B cell (primary cell): ENCODE measurements around the gene RANBP9. TPM values are rescaled to one million over a fixed set of nuclear protein-coding genes. Genes with fewer than 3 reads are reported as not detected.

Experiments
- ATAC-seq: fragments of 200-7000 bp; cut with Tn5 transposase; one replicate; pipeline ENCODE4 v1.10.0; 2021; ENCODE audit warnings: low read depth, mild to moderate bottlenecking, moderate number of reproducible peaks, moderate library complexity
- CTCF ChIA-PET: fragments of 350-600 bp; sonication (Branson Sonifier 250); formaldehyde crosslinking; loops from one replicate; lab custom pipeline; 2021; ENCODE audit warnings: antibody characterized with exemption, inconsistent platforms; lab: Charles Lee
- POLR2A ChIA-PET: fragments of 350-600 bp; sonication (Branson Sonifier 250); formaldehyde crosslinking; loops from one replicate; lab custom pipeline; 2021; ENCODE audit warnings: antibody characterized with exemption; lab: Charles Lee
- DNase-seq: peaks from one replicate; pipeline ENCODE4 v3.0.0; 2013
- H2AFZ ChIP-seq: 2 replicates; pipeline ENCODE4 v1.6.1; 2012; ENCODE audit warnings: mild to moderate bottlenecking, low read depth, low read length; ENCODE audit not compliant: insufficient read depth, poor library complexity, severe bottlenecking
- H3K27ac ChIP-seq, 2 donors: 1 replicate in 1 of 2; 2 replicates in 1 of 2; pipeline ENCODE4 v1.5.1; 2012 to 2013; ENCODE audit warnings: low read length in 2 of 2, mild to moderate bottlenecking in 2 of 2, moderate library complexity in 1 of 2
- H3K27me3 ChIP-seq, 4 experiments: fragments of 200-600 bp in 1 of 4; sonication (generic) in 1 of 4; replicated peaks in 1 of 4; 1 replicate in 2 of 4; 2 replicates in 2 of 4; pipeline versions ENCODE4 v1.6.1 to v1.7.0; 2013 to 2016; ENCODE audit warnings: low read length in 3 of 4, mild to moderate bottlenecking in 2 of 4, mixed read lengths in 1 of 4, moderate library complexity in 1 of 4; ENCODE audit not compliant: insufficient read depth in 4 of 4, control insufficient read depth in 3 of 4; ENCODE audit errors: control extremely low read depth in 1 of 4
- H3K36me3 ChIP-seq, 2 experiments: replicated peaks in 1 of 2; 1 replicate in 1 of 2; 2 replicates in 1 of 2; pipeline versions ENCODE4 v1.6.1 to v1.7.1; 2013; ENCODE audit warnings: low read length in 1 of 2; ENCODE audit not compliant: insufficient read depth in 2 of 2, control insufficient read depth in 1 of 2; ENCODE audit errors: control extremely low read depth in 1 of 2, extremely low read depth in 1 of 2
- H3K4me1 ChIP-seq, 2 donors: fragments of 200-600 bp in 1 of 2; sonication (generic) in 1 of 2; 1 replicate in 1 of 2; 2 replicates in 1 of 2; pipeline versions ENCODE4 v1.5.1 to v1.6.1; 2013 to 2017; ENCODE audit warnings: low read length in 2 of 2; ENCODE audit not compliant: control insufficient read depth in 2 of 2, insufficient read depth in 2 of 2
- H3K4me2 ChIP-seq: replicated peaks from 2 replicates; pipeline ENCODE3; 2012; ENCODE audit warnings: mild to moderate bottlenecking, low read depth, low read length; ENCODE audit not compliant: poor library complexity, severe bottlenecking
- H3K4me3 ChIP-seq, 5 experiments: fragments of 200-600 bp in 1 of 5; sonication (generic) in 1 of 5; 1 replicate in 3 of 5; 2 replicates in 2 of 5; pipeline versions ENCODE4 v1.5.1 to v1.7.0; 2011 to 2016; ENCODE audit warnings: low read length in 4 of 5, mild to moderate bottlenecking in 4 of 5, low read depth in 2 of 5, control low read depth in 1 of 5, moderate library complexity in 1 of 5; ENCODE audit not compliant: insufficient read depth in 1 of 5; ENCODE audit errors: control extremely low read depth in 1 of 5, extremely low read depth in 1 of 5
- H3K79me2 ChIP-seq: fragments of 200-600 bp; sonication (generic); one replicate; pipeline ENCODE4 v1.6.0; 2016; ENCODE audit warnings: low read length; ENCODE audit not compliant: control insufficient read depth, insufficient read depth
- H3K9ac ChIP-seq: fragments of 200-600 bp; sonication (generic); 2 replicates; pipeline ENCODE4 v1.6.1; 2017; ENCODE audit warnings: mild to moderate bottlenecking, low read length, moderate library complexity
- H3K9me3 ChIP-seq, 3 donors: one replicate each; pipeline versions ENCODE4 v1.6.1 to v1.7.1; 2013; ENCODE audit warnings: low read length in 2 of 3; ENCODE audit not compliant: control insufficient read depth in 2 of 3, insufficient read depth in 1 of 3; ENCODE audit errors: control extremely low read depth in 1 of 3
- H4K20me1 ChIP-seq: 2 replicates; pipeline ENCODE4 v1.6.0; 2012; ENCODE audit warnings: mild to moderate bottlenecking, low read length; ENCODE audit not compliant: insufficient read depth, control insufficient read depth, poor library complexity, severe bottlenecking
- H3K27ac Mint-ChIP-seq: one replicate; pipeline ENCODE4 v1.8.0; 2021; ENCODE audit warnings: mixed read lengths
- H3K27me3 Mint-ChIP-seq: one replicate; pipeline ENCODE4 v1.8.0; 2021; ENCODE audit warnings: mixed read lengths
- H3K4me1 Mint-ChIP-seq: one replicate; pipeline ENCODE4 v1.8.0; 2021; ENCODE audit warnings: mixed read lengths
- H3K4me3 Mint-ChIP-seq: one replicate; pipeline ENCODE4 v1.8.0; 2021; ENCODE audit warnings: mixed read lengths
- H3K9me3 Mint-ChIP-seq: one replicate; pipeline ENCODE4 v1.8.0; 2022; ENCODE audit warnings: mixed read lengths; ENCODE audit not compliant: insufficient read depth
- CTCF ChIP-seq: fragments of 200-600 bp; IDR thresholded peaks from one replicate; pipeline ENCODE4 v1.8.0; 2022; ENCODE audit warnings: antibody characterized with exemption, mild to moderate bottlenecking
- EZH2 ChIP-seq: IDR thresholded peaks from 2 replicates; pipeline ENCODE4 v1.6.1; 2012; ENCODE audit warnings: borderline replicate concordance, low read depth, mild to moderate bottlenecking, moderate library complexity, low read length; ENCODE audit not compliant: insufficient read depth, poor library complexity, severe bottlenecking
- WGBS: methylation state at CpG from one replicate; pipeline ENCODE4 v1.1.5; 2013; ENCODE audit warnings: missing lambda C conversion rate; ENCODE audit not compliant: insufficient coverage; 5-methylcytosine and 5-hydroxymethylcytosine counted together
- intact Hi-C: fragments of 100-400 bp; cut with micrococcal nuclease; formaldehyde crosslinking; loops from one replicate; pipeline ENCODE4 v1.10.0; 2022
- polyA plus RNA-seq: library from polyadenylated mRNA; depleted of rRNA; stranded (reverse); fragments of >200 nt; gene quantifications from 2 replicates; pipeline ENCODE4 v1.2.3, GENCODE V29; 2012
- total RNA-seq, 2 donors: library from RNA; stranded (reverse); fragments of 120-200 nt in 1 of 2; gene quantifications; 1 replicate in 1 of 2; 2 replicates in 1 of 2; pipeline versions ENCODE4 v1.2.3 to v1.2.4, GENCODE V29; 2013 to 2022

The RANBP9 gene
- total and polyA plus RNA-seq, 2 donors (not counting 1 experiment from before 2014, with no cell fraction given), result 20.0 to 34.1 TPM

GRCh38 chr6:13653296-13653695 is 58.3 kb downstream of the RANBP9 start:
- H3K4me3 Mint-ChIP-seq, result no peak overlapping the region
- Histone ChIP-seq H3K4me2 (no peak overlapping the region), H2AFZ (no peak overlapping the region), H4K20me1 (peaks cover 5% of the 10 kb centered on the region), H3K9ac (no peak overlapping the region), H3K27ac (no peak overlapping the region), H3K4me1 (no peaks in the 10 kb centered on the region), H3K4me3 (no peak overlapping the region), H3K27me3 (no peaks in the 10 kb centered on the region), H3K79me2 (peaks cover 14% of the 10 kb centered on the region), H3K9me3 (no peaks in the 10 kb centered on the region), H3K36me3 (peaks cover 8 to 16% of the 10 kb centered on the region in 2 experiments)
- no peaks in the 10 kb centered on the region for H3K27me3 Mint-ChIP-seq
- WGBS, result no CpG with 5 or more reads among the region's 2 CpGs
- DNase-seq, result no peak
- no peaks in the 10 kb centered on the region for H3K9me3 Mint-ChIP-seq
- intact Hi-C loops, result no loop called here
- H3K27ac Mint-ChIP-seq, result no peak overlapping the region
- ChIA-PET POLR2A (interaction anchor here (0.6 kb wide), 1 partner anchor 340 kb away, joined by 4 read pairs; no protein-coding TSS in a partner anchor), CTCF (no interaction called here)
- peaks cover 6% of the 10 kb centered on the region for H3K4me1 Mint-ChIP-seq
- TF ChIP-seq EZH2 (no peak), CTCF (no peak)
- no peak for ATAC-seq

GRCh38 chr6:13649393-13649792 is 62.2 kb downstream of the RANBP9 start:
- H4K20me1 ChIP-seq, result peaks cover 5% of the 10 kb centered on the region
- no peak overlapping the region for H3K4me2 ChIP-seq
- H3K27ac ChIP-seq, result no peak overlapping the region
- no peak overlapping the region for H3K4me3 ChIP-seq
- no peaks in the 10 kb centered on the region for H3K4me1 ChIP-seq
- peaks cover 10% of the 10 kb centered on the region for H3K79me2 ChIP-seq
- peaks cover 8 to 16% of the 10 kb centered on the region in 2 experiments for H3K36me3 ChIP-seq
- intact Hi-C loops, result no loop called here
- H3K9me3 ChIP-seq, result no peaks in the 10 kb centered on the region
- H3K4me1 Mint-ChIP-seq, result peaks cover 2% of the 10 kb centered on the region
- WGBS, result 97% methylated on average over 4 of the region's 4 CpGs
- no peak overlapping the region for H3K4me3 Mint-ChIP-seq
- TF ChIP-seq CTCF (no peak), EZH2 (no peak)
- DNase-seq (no peak), ATAC-seq (no peak)
- H3K27me3 ChIP-seq, result no peaks in the 10 kb centered on the region
- ChIA-PET CTCF (interaction anchor here (0.5 to 0.7 kb wide), 3 partner anchors 33 to 418 kb away, joined by 3 to 5 read pairs (median 4); no protein-coding TSS in a partner anchor), POLR2A (no interaction called here)
- H3K9me3 Mint-ChIP-seq, result no peaks in the 10 kb centered on the region
- H2AFZ ChIP-seq, result no peak overlapping the region
- H3K9ac ChIP-seq, result no peak overlapping the region
- no peaks in the 10 kb centered on the region for H3K27me3 Mint-ChIP-seq
- H3K27ac Mint-ChIP-seq, result no peak overlapping the region
